Muscle layer of colon (tissue), 2 donors: ENCODE data around the gene PVR.

Experiments used
- H3K27ac ChIP-seq: one replicate; pipeline ENCODE4 v1.7.0; 2013; ENCODE audit warnings: low read depth, mild to moderate bottlenecking, low read length, moderate library complexity
- H3K27me3 ChIP-seq, 2 donors: one replicate each; pipeline ENCODE4 v1.7.0; 2013; ENCODE audit warnings: low read length in 2 of 2, mild to moderate bottlenecking in 2 of 2; ENCODE audit not compliant: insufficient read depth in 2 of 2, control insufficient read depth in 1 of 2
- H3K36me3 ChIP-seq: one replicate; pipeline ENCODE4 v1.7.0; 2013; ENCODE audit warnings: mild to moderate bottlenecking, low read length; ENCODE audit not compliant: insufficient read depth
- H3K4me1 ChIP-seq: one replicate; pipeline ENCODE4 v1.7.0; 2013; ENCODE audit warnings: mild to moderate bottlenecking, low read length; ENCODE audit not compliant: insufficient read depth
- H3K4me3 ChIP-seq, 2 donors: one replicate each; pipeline ENCODE4 v1.7.0; 2013; ENCODE audit warnings: low read length in 2 of 2, low read depth in 1 of 2, mild to moderate bottlenecking in 1 of 2, moderate library complexity in 1 of 2
- H3K9ac ChIP-seq: one replicate; pipeline ENCODE4 v1.7.0; 2013; ENCODE audit warnings: low read length
- H3K9me3 ChIP-seq: one replicate; pipeline ENCODE4 v1.7.0; 2013; ENCODE audit warnings: mild to moderate bottlenecking, low read length
- donor health status: abdominal sarcoma.
- donor health status: Adenocarcinoma of cecum.

The PVR gene

DNA sequence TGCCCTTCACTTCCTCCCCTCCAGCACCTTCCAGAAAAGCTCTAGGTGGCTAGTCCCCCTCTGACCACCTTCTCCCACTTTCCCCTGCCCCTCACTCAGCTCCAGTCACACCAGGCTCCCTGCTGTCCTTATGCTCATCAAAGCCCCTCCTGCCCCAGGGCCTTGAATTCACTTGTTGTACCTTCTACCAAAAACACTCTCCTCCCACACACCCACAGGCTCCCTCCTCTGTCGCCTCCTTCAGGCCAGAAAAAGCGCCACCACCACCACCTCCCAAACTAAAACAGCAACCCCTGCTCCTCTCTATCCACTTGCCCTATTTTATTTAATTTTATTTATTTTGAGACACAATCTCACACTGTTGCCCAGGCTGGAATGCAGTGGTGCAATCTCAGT lies 50.5 kb downstream of the PVR start:
- no peak overlapping the region for H3K9ac ChIP-seq
- no peak overlapping the region for H3K27ac ChIP-seq
- H3K9me3 ChIP-seq = no peaks in the 10 kb centered on the region
- no peak overlapping the region for H3K4me3 ChIP-seq
- no peaks in the 10 kb centered on the region for H3K4me1 ChIP-seq
- H3K27me3 ChIP-seq = peaks cover 0 to 14% of the 10 kb centered on the region in 2 donors
- no peaks in the 10 kb centered on the region for H3K36me3 ChIP-seq

- H3K27me3 ChIP-seq = peaks cover 0 to 14% of the 10 kb centered on the region in 2 donors
- H3K9ac ChIP-seq = no peak overlapping the region
- no peaks in the 10 kb centered on the region for H3K9me3 ChIP-seq
- H3K27ac ChIP-seq = no peak overlapping the region
- H3K4me3 ChIP-seq = no peak overlapping the region
- no peaks in the 10 kb centered on the region for H3K4me1 ChIP-seq
- H3K36me3 ChIP-seq = no peaks in the 10 kb centered on the region
Observed at GRCh38 chr19:44696939-44697669, 53.4 kb downstream of the PVR start.

DNA sequence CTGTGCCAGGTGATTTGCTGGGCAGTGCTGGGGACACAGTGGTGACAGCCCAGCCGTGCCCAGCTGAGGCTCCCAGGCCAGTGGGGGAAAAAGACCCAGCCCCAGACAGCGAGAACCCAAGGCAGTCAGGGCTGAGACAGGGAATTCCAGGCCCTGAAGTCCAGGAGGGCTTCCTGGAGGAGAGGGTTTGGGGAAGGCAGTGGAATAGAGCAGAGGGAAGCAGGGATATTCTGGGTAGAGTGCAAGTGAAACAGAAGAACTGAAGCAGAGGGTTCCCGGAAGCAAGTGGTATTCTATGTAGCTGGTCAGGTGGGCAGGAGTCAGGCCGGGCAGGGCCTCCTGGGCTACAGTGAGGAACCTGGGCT lies 53.9 kb downstream of the PVR start:
- no peaks in the 10 kb centered on the region for H3K36me3 ChIP-seq
- no peak overlapping the region for H3K27ac ChIP-seq
- no peaks in the 10 kb centered on the region for H3K9me3 ChIP-seq
- H3K27me3 ChIP-seq = peaks cover 0 to 14% of the 10 kb centered on the region in 2 donors
- H3K9ac ChIP-seq = no peak overlapping the region
- H3K4me1 ChIP-seq = no peaks in the 10 kb centered on the region
- H3K4me3 ChIP-seq = no peak overlapping the region

DNA sequence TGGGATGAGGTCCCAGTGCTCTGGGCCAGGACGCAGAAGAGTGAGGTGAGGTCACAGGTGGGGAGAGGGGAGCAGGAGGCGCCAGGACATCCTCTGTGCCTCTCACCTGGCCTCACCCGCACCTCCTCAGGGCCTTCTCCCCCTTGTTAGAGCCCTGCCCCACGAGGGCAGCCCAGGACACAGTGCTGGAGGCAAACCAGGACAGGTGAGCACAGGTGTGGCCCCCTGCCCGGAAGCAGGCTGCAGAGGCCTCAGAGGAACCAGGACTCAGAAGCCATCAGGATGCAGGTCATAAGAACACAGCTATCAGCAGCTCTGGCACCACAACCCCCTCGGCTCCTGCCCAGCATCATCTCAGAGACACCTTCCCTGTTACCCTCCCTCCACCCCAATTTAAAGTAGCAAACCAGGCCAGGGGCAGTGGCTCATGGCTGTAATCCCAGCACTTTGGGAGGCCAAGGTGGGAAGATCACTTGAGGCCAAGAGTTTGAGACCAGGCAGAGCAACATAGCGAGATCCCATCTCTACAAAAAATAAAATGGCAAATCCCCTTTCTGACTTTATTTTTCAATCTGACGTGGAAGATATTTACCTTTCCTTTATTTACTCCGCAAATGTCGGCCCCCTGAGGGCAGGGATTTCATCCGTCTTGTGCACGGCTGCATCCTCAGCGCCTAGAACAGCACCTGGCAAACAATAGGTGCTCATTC lies 54.9 kb downstream of the PVR start, which contains the start of gene CEACAM16:
TSS of gene CEACAM16 (plus strand) at position 660 of the 710 bp plus-strand sequence. CDS start 2,306 bp downstream, outside the sequence.
- Histone ChIP-seq H3K27me3 (peaks cover 0 to 14% of the 10 kb centered on the region in 2 donors), H3K36me3 (no peaks in the 10 kb centered on the region), H3K9ac (no peak within 1 kb of the TSS), H3K4me3 (no peak within 1 kb of the TSS), H3K9me3 (no peaks in the 10 kb centered on the region), H3K4me1 (no peaks in the 10 kb centered on the region), H3K27ac (no peak within 1 kb of the TSS)

- Histone ChIP-seq H3K27ac (no peak overlapping the region), H3K4me1 (no peaks in the 10 kb centered on the region), H3K4me3 (no peak overlapping the region), H3K36me3 (no peaks in the 10 kb centered on the region), H3K9me3 (no peaks in the 10 kb centered on the region), H3K9ac (no peak overlapping the region), H3K27me3 (peaks cover 0 to 14% of the 10 kb centered on the region in 2 donors)
Observed at GRCh38 chr19:44700547-44700946, 56.8 kb downstream of the PVR start.

- Histone ChIP-seq H3K27me3 (peaks cover 0 to 14% of the 10 kb centered on the region in 2 donors), H3K9me3 (no peaks in the 10 kb centered on the region), H3K4me1 (no peaks in the 10 kb centered on the region), H3K4me3 (no peak overlapping the region), H3K36me3 (no peaks in the 10 kb centered on the region), H3K9ac (no peak overlapping the region), H3K27ac (no peak overlapping the region)
Observed at GRCh38 chr19:44701228-44701627, 57.5 kb downstream of the PVR start.

DNA sequence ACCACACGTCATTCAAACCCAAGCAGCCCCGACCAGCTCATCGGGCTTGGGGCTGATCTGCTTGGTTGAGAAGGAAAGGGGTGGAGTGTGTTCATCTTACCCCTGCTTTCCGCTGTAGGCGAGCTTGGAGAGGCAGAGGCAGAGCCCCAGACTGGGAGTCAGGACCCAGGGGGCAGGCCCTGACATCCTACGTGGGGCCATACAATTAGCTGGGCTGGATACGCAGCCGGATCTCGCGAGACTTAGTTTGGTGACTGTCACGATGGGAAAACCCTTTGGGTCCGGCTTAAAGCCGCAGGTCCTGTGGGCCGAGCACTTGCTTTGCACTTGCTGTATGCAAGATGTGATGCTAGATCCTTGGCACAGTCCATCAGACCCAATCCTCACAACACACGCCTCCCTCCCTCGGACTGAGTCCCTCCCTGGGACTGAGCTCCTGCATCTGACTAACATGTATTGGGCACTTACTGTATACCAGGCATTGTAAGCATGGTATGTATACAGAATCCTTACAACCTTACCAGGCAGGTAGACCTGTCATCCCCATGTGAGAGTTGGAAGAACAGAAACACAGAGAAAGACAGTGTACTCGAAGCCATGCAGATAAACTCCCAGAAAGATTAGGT lies 59.0 kb downstream of the PVR start:
- Histone ChIP-seq H3K27me3 (peaks cover 0 to 8% of the 10 kb centered on the region in 2 donors), H3K27ac (no peak overlapping the region), H3K9me3 (no peaks in the 10 kb centered on the region), H3K9ac (no peak overlapping the region), H3K4me3 (no peak overlapping the region), H3K36me3 (no peaks in the 10 kb centered on the region), H3K4me1 (no peaks in the 10 kb centered on the region)

DNA sequence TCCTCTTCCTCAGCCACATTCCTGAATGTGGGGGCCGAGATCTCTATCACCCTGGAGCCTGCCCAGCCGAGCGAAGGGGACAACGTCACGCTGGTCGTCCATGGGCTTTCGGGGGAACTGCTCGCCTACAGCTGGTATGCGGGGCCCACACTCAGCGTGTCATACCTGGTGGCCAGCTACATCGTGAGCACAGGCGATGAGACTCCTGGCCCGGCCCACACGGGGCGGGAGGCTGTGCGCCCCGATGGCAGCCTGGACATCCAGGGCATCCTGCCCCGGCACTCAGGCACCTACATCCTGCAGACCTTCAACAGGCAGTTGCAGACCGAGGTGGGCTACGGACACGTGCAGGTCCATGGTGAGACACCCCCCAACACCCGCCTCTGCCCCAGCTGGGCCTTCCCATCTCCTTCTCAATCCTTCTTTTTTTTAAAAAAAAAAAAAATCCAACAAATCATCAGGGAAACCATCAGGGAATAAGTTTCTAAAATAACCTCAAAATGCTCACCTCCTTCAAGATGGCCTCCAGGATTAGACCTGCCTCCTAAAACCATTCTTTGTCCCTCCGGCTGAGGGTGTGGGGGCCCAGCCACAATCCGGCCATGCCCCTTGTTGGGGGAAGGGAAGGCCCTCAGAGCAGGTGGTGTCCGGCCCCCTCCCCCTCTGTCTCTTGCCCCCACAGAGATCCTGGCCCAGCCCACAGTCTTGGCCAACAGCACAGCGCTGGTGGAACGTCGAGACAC lies 59.8 kb downstream of the PVR start:
- no peaks in the 10 kb centered on the region for H3K27me3 ChIP-seq

GRCh38 chr19:44704982-44705381 lies 61.3 kb downstream of the PVR start:
- no peaks in the 10 kb centered on the region for H3K36me3 ChIP-seq
- H3K4me3 ChIP-seq = no peak overlapping the region
- H3K27ac ChIP-seq = no peak overlapping the region

More for the DNA sequence above, 59.8 kb downstream of the PVR start:
- no peaks in the 10 kb centered on the region for H3K36me3 ChIP-seq
- no peak overlapping the region for H3K4me3 ChIP-seq
- H3K4me1 ChIP-seq = no peaks in the 10 kb centered on the region
- H3K9ac ChIP-seq = no peak overlapping the region
- no peaks in the 10 kb centered on the region for H3K9me3 ChIP-seq
- no peak overlapping the region for H3K27ac ChIP-seq

GRCh38 chr19:44705502-44706010 lies 61.8 kb downstream of the PVR start:
- Histone ChIP-seq H3K9me3 (no peaks in the 10 kb centered on the region), H3K9ac (no peak overlapping the region), H3K27ac (no peak overlapping the region), H3K36me3 (no peaks in the 10 kb centered on the region), H3K4me3 (no peak overlapping the region), H3K27me3 (no peaks in the 10 kb centered on the region), H3K4me1 (no peaks in the 10 kb centered on the region)

More at GRCh38 chr19:44704982-44705381, 61.3 kb downstream of the PVR start:
- Histone ChIP-seq H3K9ac (no peak overlapping the region), H3K9me3 (no peaks in the 10 kb centered on the region), H3K27me3 (no peaks in the 10 kb centered on the region), H3K4me1 (no peaks in the 10 kb centered on the region)
